ENCODE measurements around the gene EEF1AKMT2.

Gene EEF1AKMT2

GRCh38 chr10:124733571-124734245 is 58.0 kb downstream of the EEF1AKMT2 start:
- peak in 1 of 2 donors; percentile 69 for DNase-seq
- H3K27me3 ChIP-seq = no peaks in the 10 kb centered on the region
- H3K4me1 ChIP-seq = peaks cover 0 to 59% (median 45%) of the 10 kb centered on the region in 4 donors
- TF ChIP-seq CTCF (IDR thresholded peaks at IDR 0.05) = no peak
- intact Hi-C loops (cut with DNase I; ENCODE audit: low total_unique reads) = loop anchor here (10.0 kb wide), 1 partner anchor 319 kb away; the partner anchor contains the start of gene OAT
- no peak overlapping the region for H3K4me3 ChIP-seq
- H3K9me3 ChIP-seq = no peaks in the 10 kb centered on the region
- no peaks in the 10 kb centered on the region for H3K36me3 ChIP-seq
- H3K27ac ChIP-seq = peak overlapping the region; percentile 83 to 85

GRCh38 chr10:124732931-124733570 is 58.6 kb downstream of the EEF1AKMT2 start:
- peaks cover 0 to 65% (median 45%) of the 10 kb centered on the region in 4 donors for H3K4me1 ChIP-seq
- no peak overlapping the region for H3K4me3 ChIP-seq
- intact Hi-C loops (cut with DNase I; ENCODE audit: low total_unique reads) = loop anchor here (10.0 kb wide), 1 partner anchor 318 kb away; the partner anchor contains the start of gene OAT
- H3K36me3 ChIP-seq = no peaks in the 10 kb centered on the region
- TF ChIP-seq CTCF (IDR thresholded peaks at IDR 0.05) = no peak
- peak; percentile 68 to 89 for DNase-seq
- H3K27ac ChIP-seq = peak overlapping the region; percentile 83 to 85
- H3K27me3 ChIP-seq = no peaks in the 10 kb centered on the region
- H3K9me3 ChIP-seq = no peaks in the 10 kb centered on the region

GRCh38 chr10:124731551-124731950 is 60.1 kb downstream of the EEF1AKMT2 start:
- no peak for TF ChIP-seq CTCF (IDR thresholded peaks at IDR 0.05)
- DNase-seq = peak in 1 of 2 donors; percentile 12
- H3K36me3 ChIP-seq = no peaks in the 10 kb centered on the region
- intact Hi-C loops (cut with DNase I; ENCODE audit: low total_unique reads) = loop anchor here (10.0 kb wide), 1 partner anchor 317 kb away; the partner anchor contains the start of gene OAT
- H3K27ac ChIP-seq = no peak overlapping the region
- no peaks in the 10 kb centered on the region for H3K27me3 ChIP-seq
- no peaks in the 10 kb centered on the region for H3K9me3 ChIP-seq
- no peak overlapping the region for H3K4me3 ChIP-seq
- H3K4me1 ChIP-seq = peaks cover 0 to 64% (median 36%) of the 10 kb centered on the region in 4 donors

GRCh38 chr10:124730790-124731189 is 60.9 kb downstream of the EEF1AKMT2 start:
- Histone ChIP-seq H3K4me1 (peaks cover 0 to 56% (median 28%) of the 10 kb centered on the region in 4 donors), H3K36me3 (no peaks in the 10 kb centered on the region), H3K9me3 (no peaks in the 10 kb centered on the region), H3K27me3 (no peaks in the 10 kb centered on the region), H3K4me3 (no peak overlapping the region), H3K27ac (no peak overlapping the region)
- TF ChIP-seq CTCF (IDR thresholded peaks at IDR 0.05) = no peak
- DNase-seq = no peak
- intact Hi-C loops (cut with DNase I; ENCODE audit: low total_unique reads) = loop anchor here (10.0 kb wide), 1 partner anchor 316 kb away; the partner anchor contains the start of gene OAT

GRCh38 chr10:124728830-124729661 is 62.6 kb downstream of the EEF1AKMT2 start:
- H3K36me3 ChIP-seq = no peaks in the 10 kb centered on the region
- peak in 1 of 2 donors; percentile 61 for DNase-seq
- no peaks in the 10 kb centered on the region for H3K27me3 ChIP-seq
- H3K27ac ChIP-seq = peak overlapping the region in 1 of 2 donors; percentile 24
- intact Hi-C loops (cut with DNase I; ENCODE audit: low total_unique reads) = no loop called here
- H3K4me3 ChIP-seq = no peak overlapping the region
- TF ChIP-seq CTCF (IDR thresholded peaks at IDR 0.05) = no peak
- H3K9me3 ChIP-seq = no peaks in the 10 kb centered on the region
- peaks cover 0 to 52% (median 23%) of the 10 kb centered on the region in 4 donors for H3K4me1 ChIP-seq

All from tibial artery (tissue), 4 donors.